Measurements from ENCODE around the gene SERAC1.
A peak's percentile ranks its signal among the peaks of the same experiment; 100 is the strongest.
"Not testable (repeated sequence)": the region's sequence is repeated elsewhere in the genome, so short reads cannot be mapped to it uniquely, and the experiment has no call there.

The SERAC1 gene

GRCh38 chr6:158168040-158168289 lies at the start of gene SERAC1:
Gene SERAC1, minus strand, starts transcription at chr6:158168262. Its CDS starts 9,899 bp downstream, at chr6:158158363.
- DNase-seq (ENCODE audit: extremely low spot score, insufficient read length, low read depth) (no peak), FAIRE-seq (no peak)

GRCh38 chr6:158213925-158214674 lies 46.0 kb upstream of the SERAC1 start:
- DNase-seq (ENCODE audit: extremely low spot score, insufficient read length, low read depth) (peak; percentile 42), FAIRE-seq (peak; percentile 86)

- no peak for DNase-seq (ENCODE audit: extremely low spot score, insufficient read length, low read depth)
Observed at GRCh38 chr6:158211273-158212055, 43.4 kb upstream of the SERAC1 start.

GRCh38 chr6:158209582-158210333 lies 41.7 kb upstream of the SERAC1 start:
- not testable (repeated sequence) for DNase-seq (ENCODE audit: extremely low spot score, insufficient read length, low read depth); FAIRE-seq

More at GRCh38 chr6:158211273-158212055, 43.4 kb upstream of the SERAC1 start:
- no peak for FAIRE-seq

GRCh38 chr6:158208226-158209030 lies 40.4 kb upstream of the SERAC1 start:
- DNase-seq (ENCODE audit: extremely low spot score, insufficient read length, low read depth); FAIRE-seq: not testable (repeated sequence)

- DNase-seq (ENCODE audit: extremely low spot score, insufficient read length, low read depth), result peak; percentile 60
- peak; percentile 90 for FAIRE-seq
Observed at GRCh38 chr6:158207422-158207788, 39.3 kb upstream of the SERAC1 start.

GRCh38 chr6:158206740-158207421 lies 38.8 kb upstream of the SERAC1 start:
- DNase-seq (ENCODE audit: extremely low spot score, insufficient read length, low read depth) (no peak), FAIRE-seq (no peak)

GRCh38 chr6:158205169-158205944 lies 37.3 kb upstream of the SERAC1 start:
- FAIRE-seq (no peak), DNase-seq (ENCODE audit: extremely low spot score, insufficient read length, low read depth) (no peak)

GRCh38 chr6:158198461-158198860 lies 30.4 kb upstream of the SERAC1 start:
- no peak for FAIRE-seq

GRCh38 chr6:158194487-158195280 lies 26.6 kb upstream of the SERAC1 start:
- no peak for FAIRE-seq
- no peak for DNase-seq (ENCODE audit: extremely low spot score, insufficient read length, low read depth)

More at GRCh38 chr6:158198461-158198860, 30.4 kb upstream of the SERAC1 start:
- DNase-seq (ENCODE audit: extremely low spot score, insufficient read length, low read depth), result no peak

- FAIRE-seq (no peak), DNase-seq (ENCODE audit: extremely low spot score, insufficient read length, low read depth) (no peak)
Observed at GRCh38 chr6:158191761-158192160, 23.7 kb upstream of the SERAC1 start.

- DNase-seq (ENCODE audit: extremely low spot score, insufficient read length, low read depth), result no peak
- FAIRE-seq, result no peak
Observed at GRCh38 chr6:158191032-158191431, 23.0 kb upstream of the SERAC1 start.

GRCh38 chr6:158188591-158188990 lies 20.5 kb upstream of the SERAC1 start:
- FAIRE-seq, result no peak
- DNase-seq (ENCODE audit: extremely low spot score, insufficient read length, low read depth), result no peak

- no peak for DNase-seq (ENCODE audit: extremely low spot score, insufficient read length, low read depth)
- FAIRE-seq, result no peak
Observed at GRCh38 chr6:158185729-158186456, 17.8 kb upstream of the SERAC1 start.

GRCh38 chr6:158184608-158185007 lies 16.5 kb upstream of the SERAC1 start:
- no peak for DNase-seq (ENCODE audit: extremely low spot score, insufficient read length, low read depth)
- FAIRE-seq, result no peak

GRCh38 chr6:158183174-158183972 lies 15.3 kb upstream of the SERAC1 start:
- DNase-seq (ENCODE audit: extremely low spot score, insufficient read length, low read depth); FAIRE-seq: not testable (repeated sequence)
